K562 (cell line): ENCODE data around the gene DHX40. TPM values are rescaled to one million over a fixed set of nuclear protein-coding genes. Genes with fewer than 3 reads are reported as not detected.

ENCODE experiments used
- ARID2 ChIP-seq: fragments of 450-650 bp; IDR thresholded peaks from 2 replicates; pipeline ENCODE4 v1.6.1; 2017; ENCODE audit warnings: antibody characterized with exemption, mild to moderate bottlenecking
- ARID3A ChIP-seq: IDR thresholded peaks from 2 replicates; pipeline ENCODE4 v1.6.1; 2012; ENCODE audit warnings: low read depth, low read length, improper control_type of control experiment, borderline replicate concordance
- BRF2 ChIP-seq: IDR thresholded peaks from 3 replicates; pipeline ENCODE4 v1.6.1; 2011; ENCODE audit warnings: borderline replicate concordance, mild to moderate bottlenecking; ENCODE audit not compliant: insufficient read length, insufficient read depth
- FOXJ3 ChIP-seq: sonication (generic); formaldehyde crosslinking; IDR thresholded peaks from 2 replicates; pipeline ENCODE4 v1.4.0; 2020; ENCODE audit warnings: mild to moderate bottlenecking, missing genetic modification reagents
- FOXM1 ChIP-seq, 2 experiments: fragments of 450-650 bp in 1 of 2; sonication (generic) in 1 of 2; formaldehyde crosslinking in 1 of 2; IDR thresholded peaks; 2 replicates each; pipeline versions ENCODE4 v1.6.1 to v1.9.0; 2017 to 2022; ENCODE audit warnings: low read depth in 2 of 2, mild to moderate bottlenecking in 2 of 2, missing genetic modification reagents in 1 of 2, moderate library complexity in 1 of 2
- GABPA ChIP-seq: fragments of 200-800 bp; sonication (Bioruptor generic); conservative IDR thresholded peaks from 2 replicates; pipeline ENCODE4 v1.6.1; 2016; ENCODE audit warnings: low read depth, missing genetic modification characterization, missing compliant biosample characterization
- HBP1 ChIP-seq: fragments of 450-650 bp; formaldehyde crosslinking; IDR thresholded peaks from 2 replicates; pipeline ENCODE4 v1.4.0; 2022; ENCODE audit warnings: missing genetic modification characterization
- ID3 ChIP-seq, 2 experiments: fragments of 250-450 bp in 1 of 2; fragments of 450-650 bp in 1 of 2; sonication (Bioruptor Pico) in 1 of 2; IDR thresholded peaks; 2 replicates each; pipeline versions ENCODE4 v1.6.1 to v1.8.0; 2016 to 2021; ENCODE audit warnings: mild to moderate bottlenecking in 2 of 2, moderate library complexity in 2 of 2, missing compliant biosample characterization in 1 of 2, missing genetic modification characterization in 1 of 2
- JUN ChIP-seq, 2 experiments: sonication (generic) in 1 of 2; formaldehyde crosslinking in 1 of 2; IDR thresholded peaks; 2 replicates each; pipeline versions ENCODE4 v1.6.1 to v1.8.0; 2012 to 2022; ENCODE audit warnings: borderline replicate concordance in 2 of 2, mild to moderate bottlenecking in 2 of 2, improper control_type of control experiment in 1 of 2, low read depth in 1 of 2, low read length in 1 of 2, missing genetic modification reagents in 1 of 2
- LARP7 ChIP-seq: fragments of 450-650 bp; IDR thresholded peaks from 2 replicates; pipeline ENCODE4 v1.6.1; 2016
- NCOA4 ChIP-seq: fragments of 450-650 bp; IDR thresholded peaks from 2 replicates; pipeline ENCODE4 v1.6.1; 2018; ENCODE audit warnings: mild to moderate bottlenecking; ENCODE audit not compliant: partially characterized antibody
- SPI1 ChIP-seq: IDR thresholded peaks from 2 replicates; pipeline ENCODE4 v1.6.1; 2011; ENCODE audit warnings: low read depth, low read length, control low read depth, borderline replicate concordance
- U2AF2 ChIP-seq: fragments of 200-400 bp; formaldehyde crosslinking; optimal IDR thresholded peaks from 2 replicates; pipeline ENCODE3; 2017; ENCODE audit warnings: low read depth, mild to moderate bottlenecking, low read length
- ZBED1 ChIP-seq: IDR thresholded peaks from 2 replicates; pipeline ENCODE4 v1.6.1; 2014
- ZBTB12 ChIP-seq: fragments of 250-450 bp; sonication (Bioruptor Pico); IDR thresholded peaks from 2 replicates; pipeline ENCODE4 v1.4.0; 2020
- ZBTB7A ChIP-seq: IDR thresholded peaks from 2 replicates; pipeline ENCODE4 v1.6.1; 2011; ENCODE audit warnings: low read depth, mild to moderate bottlenecking, low read length, moderate library complexity, borderline replicate concordance; ENCODE audit not compliant: control insufficient read depth
- ZNF133 ChIP-seq: fragments of 250-450 bp; sonication (Bioruptor Pico); IDR thresholded peaks from 2 replicates; pipeline ENCODE4 v1.4.0; 2020; ENCODE audit warnings: mild to moderate bottlenecking
- ZNF584 ChIP-seq: fragments of 200-800 bp; sonication (Bioruptor generic); IDR thresholded peaks from 2 replicates; pipeline ENCODE4 v1.6.1; 2016; ENCODE audit warnings: low read depth, mild to moderate bottlenecking, missing genetic modification characterization, missing compliant biosample characterization
- ZNF644 ChIP-seq: fragments of 200-800 bp; sonication (Bioruptor generic); IDR thresholded peaks from 2 replicates; pipeline ENCODE4 v1.6.1; 2016; ENCODE audit warnings: low read depth, missing genetic modification characterization, missing compliant biosample characterization
- polyA plus RNA-seq, 8 experiments: library from polyadenylated mRNA; depleted of rRNA in 4 of 8; stranded (reverse) in 5 of 8; unstranded in 3 of 8; fragments of >200 nt; fragmentation: Nextera tagmentation in 2 of 8; fragmentation: Illumina TruSeq in 1 of 8; extraction: Ambion mirVana in 2 of 8; extraction: Trizol in 1 of 8; gene quantifications; 2 replicates each; pipeline versions ENCODE4 v1.2.1 to v1.2.3, GENCODE V29; 2011 to 2014; ENCODE audit warnings: inconsistent platforms in 1 of 8, missing spikeins in 1 of 8
- total RNA-seq, 7 experiments: library from RNA; depleted of rRNA in 6 of 7; stranded (reverse); fragments of >200 nt in 6 of 7; fragmentation: Illumina TruSeq in 2 of 7; extraction: Trizol in 2 of 7; gene quantifications; 2 replicates each; pipeline versions ENCODE4 v1.2.1 to v1.2.3, GENCODE V29; 2011 to 2021; ENCODE audit warnings: low replicate concordance in 1 of 7

Gene DHX40
- total and polyA plus RNA-seq, 9 of the 15 experiments (the other 6 are each of a cell fraction or from before 2014, with no cell fraction given): 7.2 to 38.6 (median 18.7) TPM

- TF ChIP-seq ARID3A (no peak), GABPA (tag) (no peak), LARP7 (0 out of 2 replicates have a peak, but pooled peaks have one; percentile 32), ARID2 (0 out of 2 replicates have a peak, but pooled peaks have one; percentile 10), BRF2 (no peak), FOXJ3 (no peak), SPI1 (no peak), FOXM1 (IDR thresholded peaks at IDR 0.05; ENCODE audit: low read depth) (no peak), FOXM1 (CRISPR knock-in tag; IDR thresholded peaks at IDR 0.05; ENCODE audit: low read depth) (no peak), NCOA4 (peak; percentile 39), ID3 (CRISPR knock-in tag; IDR thresholded peaks at IDR 0.05) (no peak), ID3 (tag; IDR thresholded peaks at IDR 0.05) (no peak), ZBTB12 (CRISPR knock-in tag) (no peak), JUN (IDR thresholded peaks at IDR 0.05; ENCODE audit: borderline replicate concordance, low read depth, low read length) (no peak), JUN (CRISPR knock-in tag; IDR thresholded peaks at IDR 0.05; ENCODE audit: borderline replicate concordance) (no peak), ZBTB7A (no peak), HBP1 (CRISPR knock-in tag) (0 out of 2 replicates have a peak, but pooled peaks have one; percentile 24), ZNF584 (no peak), U2AF2 (no peak), ZNF644 (tag) (no peak), ZNF133 (CRISPR knock-in tag) (no peak), ZBED1 (no peak)
These were observed 27.1 kb upstream of the DHX40 start (continued) for GRCh38 chr17:59538195-59538909.
